ENCODE measurements around the gene GLIPR2. TPM values are rescaled to one million over a fixed set of nuclear protein-coding genes. Genes with fewer than 3 reads are reported as not detected.
"Not testable (repeated sequence)": the region's sequence is repeated elsewhere in the genome, so short reads cannot be mapped to it uniquely, and the experiment has no call there.

The GLIPR2 gene, protein sequence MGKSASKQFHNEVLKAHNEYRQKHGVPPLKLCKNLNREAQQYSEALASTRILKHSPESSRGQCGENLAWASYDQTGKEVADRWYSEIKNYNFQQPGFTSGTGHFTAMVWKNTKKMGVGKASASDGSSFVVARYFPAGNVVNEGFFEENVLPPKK
- total RNA-seq, result 57.9 and 108 TPM in 2 replicates

DNA sequence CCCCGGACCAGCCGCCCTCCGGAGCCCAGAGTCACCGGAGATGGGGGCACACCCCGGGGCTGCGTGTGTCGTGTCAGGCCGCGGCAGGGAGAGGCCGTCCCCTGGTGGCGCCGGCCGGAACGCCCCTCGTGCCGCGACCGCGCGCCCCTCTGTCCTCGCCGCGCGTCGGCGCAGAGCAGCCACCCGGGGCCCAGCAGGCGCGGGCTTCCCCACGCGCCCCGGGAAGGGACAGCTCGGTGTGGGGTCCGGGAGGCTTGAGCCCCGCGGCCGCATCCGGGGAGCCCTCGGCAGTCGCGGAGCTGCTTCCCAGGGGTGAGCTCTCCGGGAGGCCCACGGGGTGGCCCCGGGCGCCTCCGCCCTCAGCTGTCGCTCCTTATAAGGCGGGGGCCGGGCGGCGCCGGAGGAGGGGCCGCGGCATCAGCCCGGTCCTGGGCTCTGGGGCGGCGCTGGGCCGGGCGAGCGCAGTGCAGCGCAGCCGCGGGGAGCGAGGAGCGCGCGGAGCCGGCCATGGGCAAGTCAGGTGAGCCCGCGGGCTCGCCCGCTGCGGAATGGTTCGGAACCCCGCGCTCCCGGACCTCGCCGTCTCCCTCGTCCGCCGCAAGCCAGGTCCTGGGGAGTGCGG lies at the start of gene GLIPR2:
GLIPR2 (plus strand) TSS at position 462 of the 622 bp plus-strand sequence; CDS start at position 508, 46 bp downstream.
- peak in 1 of 2 donors; percentile 78 for DNase-seq (ENCODE audit: low read depth in 2 of 2)

DNA sequence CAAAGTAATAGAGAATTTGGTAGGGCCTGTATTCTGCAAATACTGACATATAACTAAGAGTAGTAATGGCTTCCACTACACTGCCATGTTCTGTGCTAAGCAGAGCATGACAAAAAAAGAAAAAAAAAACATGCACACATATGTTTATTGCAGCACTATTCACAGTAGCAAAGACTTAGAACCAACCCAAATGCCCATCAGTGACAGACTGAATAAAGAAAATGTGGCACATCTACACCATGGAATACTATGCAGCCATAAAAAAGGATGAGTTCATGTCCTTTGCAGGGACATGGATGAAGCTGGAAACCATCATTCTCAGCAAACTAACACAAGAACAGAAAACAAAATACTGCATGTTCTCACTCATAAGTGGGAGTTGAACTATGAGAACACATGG lies 49.5 kb upstream of the GLIPR2 start:
- DNase-seq (ENCODE audit: low read depth in 2 of 2), result not testable (repeated sequence)

DNA sequence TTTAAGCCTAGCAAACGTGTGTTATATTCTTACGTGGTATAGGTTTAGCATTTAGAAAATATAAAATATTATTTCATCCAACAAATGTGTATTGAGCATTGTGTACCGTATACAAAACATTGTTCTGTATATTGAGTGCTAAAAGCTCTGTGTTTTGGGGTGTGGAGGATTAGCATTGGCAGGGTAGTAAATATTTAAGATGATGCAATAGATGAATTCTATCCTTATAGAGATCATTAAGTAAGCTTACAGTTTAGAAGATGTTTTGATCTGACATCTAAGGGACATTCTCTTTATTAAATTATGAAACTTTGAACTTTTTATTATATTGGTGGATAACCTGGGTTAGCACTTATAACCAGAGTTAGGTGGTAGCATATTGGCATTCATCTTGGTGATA lies 48.5 kb upstream of the GLIPR2 start:
- no peak for DNase-seq (ENCODE audit: low read depth in 2 of 2)

DNA sequence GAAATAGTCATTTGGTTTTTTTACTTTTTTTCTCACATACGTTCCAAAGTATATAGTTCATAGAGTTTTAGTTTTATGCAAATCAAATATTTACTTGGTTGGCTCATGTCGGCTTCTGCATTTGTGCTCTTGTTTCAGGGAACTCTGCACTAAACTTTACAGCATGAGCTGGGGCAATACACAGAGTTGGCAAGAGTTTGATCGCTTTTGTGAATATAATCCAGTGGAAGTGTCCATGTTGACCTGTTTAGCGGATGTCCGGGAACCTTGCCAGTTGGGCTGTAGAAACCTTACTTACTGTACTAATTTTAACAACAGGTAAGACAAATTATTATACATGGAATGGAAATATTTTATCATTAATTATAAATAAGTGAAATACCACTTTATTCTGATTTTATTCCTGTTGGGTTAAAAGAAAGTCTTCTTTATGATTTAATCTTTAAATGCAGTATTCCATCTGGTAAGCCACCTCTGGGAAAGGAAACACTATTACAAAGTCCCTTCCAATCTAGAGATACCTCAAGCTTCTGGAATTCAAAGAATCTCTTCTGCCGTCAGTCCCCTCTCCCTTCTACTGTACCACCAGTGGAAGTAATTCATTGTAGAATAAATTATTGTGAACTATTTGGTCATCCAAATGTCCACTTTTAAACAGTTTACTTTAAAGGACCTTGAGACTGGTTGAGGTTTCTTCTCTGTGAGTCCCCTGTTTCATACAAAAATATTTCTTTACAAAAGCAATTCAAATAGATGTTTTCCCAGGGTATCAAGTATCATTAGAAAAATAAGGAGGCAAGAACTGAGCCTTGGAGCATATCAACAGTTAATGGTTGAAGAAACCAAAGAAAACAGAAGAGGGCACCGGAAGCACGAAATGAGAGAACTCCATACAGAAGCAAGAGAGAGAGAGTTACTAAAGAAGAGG lies 45.2 kb upstream of the GLIPR2 start:
- DNase-seq (ENCODE audit: low read depth in 2 of 2), result peak; percentile 85 to 87

DNA sequence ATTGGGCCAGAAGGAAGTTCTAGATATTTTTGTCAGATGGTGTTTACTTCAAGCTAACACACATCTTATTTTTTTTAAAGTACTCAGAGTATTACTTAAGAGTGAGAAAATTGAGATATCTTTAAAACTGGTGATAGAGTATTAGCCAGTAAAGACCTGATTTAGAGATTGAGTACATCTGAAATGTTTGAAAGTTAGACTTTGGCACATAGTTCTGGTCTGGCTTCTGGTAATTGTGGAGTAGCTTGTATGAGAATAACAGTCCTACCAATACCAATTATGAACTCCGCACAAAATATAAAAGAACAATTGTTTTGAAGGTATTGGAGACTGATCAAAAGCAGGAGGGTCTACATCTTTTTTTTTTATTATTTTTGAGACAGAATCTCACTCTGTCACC lies 44.5 kb upstream of the GLIPR2 start:
- no peak for DNase-seq (ENCODE audit: low read depth in 2 of 2)

DNA sequence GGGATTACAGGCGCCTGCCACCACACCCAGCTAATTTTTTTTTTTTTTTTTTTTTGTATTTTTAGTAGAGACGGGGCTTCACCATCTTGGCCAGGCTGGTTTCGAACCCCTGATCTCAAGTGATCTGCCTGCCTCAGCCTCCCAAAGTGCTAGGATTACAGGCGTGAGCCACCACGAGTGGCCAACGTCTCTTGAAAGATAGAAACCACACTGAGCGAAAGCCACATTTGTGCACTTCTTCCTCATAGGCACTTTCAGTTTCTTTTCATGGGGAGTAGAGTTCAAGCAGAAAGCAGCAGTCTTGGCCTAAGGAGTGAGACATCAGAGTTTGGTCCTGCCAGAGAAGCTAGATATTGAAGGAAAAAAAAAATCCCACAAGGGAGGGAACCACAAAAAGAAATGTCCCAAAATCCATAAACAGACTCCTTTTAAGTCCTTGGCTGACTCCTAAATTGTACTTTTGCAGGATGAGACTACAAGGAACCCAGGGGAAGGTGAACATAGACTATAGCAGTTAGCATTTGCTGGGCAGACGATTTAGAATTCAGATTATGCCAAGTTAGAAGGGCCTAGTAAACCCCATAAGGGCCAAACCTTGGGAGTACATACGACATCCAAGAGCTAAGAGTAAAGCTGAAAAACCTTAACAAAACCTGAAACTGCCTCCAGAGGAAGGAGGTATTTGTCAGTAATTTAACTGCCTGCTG lies 43.9 kb upstream of the GLIPR2 start:
- no peak for DNase-seq (ENCODE audit: low read depth in 2 of 2)

DNA sequence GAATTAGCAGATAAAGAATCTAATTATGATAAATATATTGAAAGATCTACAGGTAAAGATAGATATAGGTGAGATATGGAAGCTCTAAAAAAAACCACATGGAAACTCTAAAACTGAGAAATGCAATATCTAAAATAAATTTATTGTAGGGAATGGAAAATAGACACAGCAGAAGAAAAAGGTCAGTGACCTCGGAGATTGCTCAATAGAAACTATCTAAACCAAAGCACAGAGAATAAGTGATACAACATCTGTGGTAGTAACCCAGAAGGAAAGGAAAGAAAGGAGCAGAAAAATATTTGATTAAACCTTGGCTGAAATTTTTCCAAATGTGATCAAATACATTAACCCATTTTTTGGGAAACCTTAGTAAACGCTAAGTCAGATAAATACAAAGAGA lies 43.1 kb upstream of the GLIPR2 start:
- no peak for DNase-seq (ENCODE audit: low read depth in 2 of 2)

DNA sequence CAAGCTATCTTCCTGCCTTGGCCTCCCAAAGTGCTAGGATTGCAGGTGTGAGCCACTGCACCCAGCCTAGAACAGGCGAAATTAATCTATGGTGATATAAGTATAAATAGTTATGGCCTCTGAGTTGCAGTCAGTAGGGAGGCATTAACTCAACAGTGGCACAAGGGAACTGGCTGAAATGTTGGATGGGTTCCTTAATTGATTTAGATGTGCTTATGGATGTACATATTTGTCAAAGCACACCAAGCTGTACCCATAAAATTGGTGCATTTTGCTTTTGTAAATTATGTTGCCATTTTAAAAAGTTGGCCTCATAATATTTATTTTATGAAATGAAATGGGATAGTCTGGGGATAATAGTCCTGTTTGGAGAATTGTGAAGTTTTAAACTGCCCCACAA lies 36.8 kb upstream of the GLIPR2 start:
- no peak for DNase-seq (ENCODE audit: low read depth in 2 of 2)

DNA sequence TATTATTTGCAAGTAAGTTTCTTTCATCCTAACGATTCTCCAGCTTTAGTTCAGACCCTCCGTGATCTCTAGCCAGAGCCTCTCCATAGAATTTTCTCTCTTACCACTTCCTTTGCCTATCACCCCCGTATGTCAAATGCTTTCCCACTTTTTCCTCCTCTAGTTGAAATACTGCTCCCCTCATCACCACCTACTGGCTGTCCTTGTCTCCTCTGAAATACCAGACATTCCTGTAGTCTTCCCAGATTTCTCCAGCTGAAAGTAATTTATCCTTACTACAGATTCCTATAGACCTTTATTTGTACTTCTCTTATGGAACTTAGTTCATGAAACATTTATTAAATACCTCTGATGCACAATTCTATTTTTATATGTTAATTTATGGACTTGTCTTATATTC lies 36.0 kb upstream of the GLIPR2 start:
- peak in 1 of 2 donors; percentile 6 for DNase-seq (ENCODE audit: low read depth in 2 of 2)

DNA sequence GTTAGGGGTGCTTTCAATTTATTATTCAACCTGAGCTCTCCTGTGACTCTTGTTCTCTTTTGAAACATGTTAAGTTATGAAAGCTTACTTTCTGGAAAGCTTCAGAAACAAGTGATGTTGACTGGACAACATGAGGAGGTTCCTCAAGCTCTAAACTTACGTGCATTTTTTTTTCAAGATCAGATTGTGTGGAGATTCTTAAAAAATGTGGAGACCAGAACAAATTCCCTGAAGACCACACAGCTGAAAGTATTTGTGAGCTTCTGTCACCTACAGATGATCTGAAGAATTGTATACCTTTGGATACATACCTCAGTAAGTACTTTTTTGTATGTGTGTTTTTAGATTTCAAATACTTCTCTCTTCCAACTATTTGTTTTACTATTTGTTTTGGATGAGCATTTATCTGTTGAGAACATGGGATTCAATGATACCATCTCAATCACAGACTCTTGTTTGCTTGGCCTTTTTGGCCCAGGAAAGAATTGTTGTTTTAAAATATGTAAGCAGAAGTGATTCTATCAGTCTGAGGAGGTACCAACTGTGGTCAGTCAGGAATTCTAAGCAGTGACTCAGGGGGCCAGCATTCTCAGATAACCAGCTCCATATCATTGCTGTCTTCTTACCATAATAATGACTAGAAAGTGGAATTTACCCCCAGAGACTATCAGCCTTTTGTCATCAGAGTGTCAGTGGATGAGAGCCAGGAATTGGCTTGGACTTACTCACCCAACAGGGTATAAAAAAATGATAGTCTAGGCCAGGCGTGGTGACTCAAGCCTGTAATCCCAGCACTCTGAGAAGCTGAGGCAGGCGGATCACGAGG lies 34.4 kb upstream of the GLIPR2 start:
- peak; percentile 72 to 92 for DNase-seq (ENCODE audit: low read depth in 2 of 2)

DNA sequence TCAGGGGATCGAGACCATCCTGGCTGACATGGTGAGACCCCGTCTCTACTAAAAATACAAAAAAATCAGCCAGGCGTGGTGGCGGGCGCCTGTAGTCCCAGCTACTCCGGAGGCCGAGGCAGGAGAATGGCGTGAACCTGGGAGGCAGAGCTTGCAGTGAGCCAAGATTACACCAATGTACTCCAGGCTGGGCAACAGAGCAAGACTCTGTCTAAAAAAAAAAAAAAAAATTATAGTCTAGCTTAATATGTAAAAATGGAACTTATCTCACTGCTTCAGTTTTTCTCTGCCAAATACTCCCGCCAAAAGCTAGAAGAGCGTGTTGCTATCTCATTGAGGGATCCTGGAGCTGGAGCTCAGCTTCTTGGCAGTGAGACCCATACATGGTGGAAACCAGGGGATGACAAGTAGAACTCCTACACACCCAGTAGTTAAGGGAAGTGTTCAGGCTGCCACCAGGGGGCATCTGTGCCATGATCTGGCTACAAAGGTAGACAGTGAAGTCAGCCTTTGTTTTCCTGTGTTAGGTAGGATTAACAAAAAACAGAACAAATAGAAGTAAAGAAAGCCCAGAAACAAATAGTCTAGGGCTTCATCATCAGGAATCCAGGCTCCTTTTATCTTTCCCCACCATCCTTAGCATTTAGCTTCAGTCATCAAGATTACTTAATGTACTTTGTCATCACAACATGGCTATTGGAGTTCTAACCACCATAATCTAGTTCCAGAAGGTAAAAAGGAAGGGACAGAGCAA lies 33.6 kb upstream of the GLIPR2 start:
- peak; percentile 72 to 84 for DNase-seq (ENCODE audit: low read depth in 2 of 2)

DNA sequence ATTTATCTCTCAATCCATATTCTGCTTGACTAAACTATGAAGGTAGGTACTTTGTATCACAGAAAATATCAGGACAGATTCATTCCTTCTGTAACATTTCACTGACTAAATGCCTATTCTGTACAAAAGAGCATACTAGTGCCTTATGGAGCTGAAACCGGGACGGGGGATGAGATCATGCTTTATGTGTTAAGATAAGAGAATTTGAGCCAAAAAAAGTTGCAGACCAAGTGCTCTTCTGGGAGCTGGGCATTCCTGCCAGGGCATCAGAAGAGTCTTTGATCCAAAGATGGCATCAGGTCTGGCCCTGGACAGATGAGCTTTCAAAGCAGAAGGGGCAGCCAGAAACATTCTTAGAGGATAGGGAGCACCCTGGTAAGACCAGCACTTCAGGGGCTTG lies 27.5 kb upstream of the GLIPR2 start:
- no peak for DNase-seq (ENCODE audit: low read depth in 2 of 2)

DNA sequence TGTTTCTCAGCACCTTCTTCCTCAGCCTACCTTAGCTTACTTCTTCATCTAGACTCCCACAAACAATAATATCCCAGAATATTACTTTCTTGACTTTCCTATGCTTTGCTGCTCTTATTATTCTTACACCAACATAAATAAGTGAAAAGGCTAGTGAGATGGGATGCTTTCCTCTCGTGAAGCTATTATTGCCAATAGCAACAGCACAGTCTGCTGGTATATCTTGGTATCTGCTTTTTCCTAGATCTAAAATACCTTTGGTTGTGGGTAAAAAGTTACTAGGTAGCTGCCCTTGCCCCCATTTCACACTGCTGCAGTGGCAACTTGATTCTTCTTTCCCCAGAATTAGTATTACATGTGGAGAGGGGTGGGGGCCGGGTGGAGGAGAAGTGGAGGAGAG lies 26.1 kb upstream of the GLIPR2 start:
- no peak for DNase-seq (ENCODE audit: low read depth in 2 of 2)

DNA sequence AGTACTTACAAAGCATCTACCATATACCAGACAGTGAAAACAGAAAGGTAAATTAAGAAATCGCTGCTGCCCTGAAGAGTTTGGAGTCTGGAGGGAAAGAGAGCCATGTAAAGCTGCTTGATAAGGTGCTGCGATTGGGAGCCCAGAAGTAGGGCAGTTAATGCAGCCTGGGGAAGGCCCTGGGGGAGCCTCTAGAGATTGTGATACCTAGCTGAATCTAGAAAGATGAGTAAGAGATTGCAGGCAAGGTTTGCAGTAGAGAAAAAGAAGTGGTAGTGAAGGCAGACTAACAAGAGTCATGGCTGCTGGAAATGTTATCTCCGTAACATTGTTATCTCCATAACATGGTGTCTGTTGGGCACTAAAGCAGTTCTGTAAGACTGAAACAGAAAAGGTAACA lies 24.0 kb upstream of the GLIPR2 start:
- no peak for DNase-seq (ENCODE audit: low read depth in 2 of 2)

DNA sequence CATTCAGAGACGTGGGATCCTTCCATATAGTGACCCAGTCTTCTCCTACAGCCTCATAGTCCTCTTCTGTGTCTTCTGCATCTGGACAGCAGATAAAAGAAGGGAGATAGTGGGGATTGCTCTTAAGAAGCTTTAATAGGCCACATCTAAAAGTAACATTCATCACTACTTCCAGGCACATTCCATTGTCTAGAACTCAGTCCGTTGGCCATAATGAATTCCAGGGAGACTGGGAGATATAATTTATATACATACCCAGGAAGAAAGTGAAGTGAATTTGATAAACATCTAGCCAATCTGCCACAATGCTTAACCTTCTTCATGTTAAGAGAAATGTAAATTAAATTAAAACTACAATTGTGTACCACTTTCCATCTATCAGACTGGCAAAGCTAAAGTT lies 22.5 kb upstream of the GLIPR2 start:
- no peak for DNase-seq (ENCODE audit: low read depth in 2 of 2)

DNA sequence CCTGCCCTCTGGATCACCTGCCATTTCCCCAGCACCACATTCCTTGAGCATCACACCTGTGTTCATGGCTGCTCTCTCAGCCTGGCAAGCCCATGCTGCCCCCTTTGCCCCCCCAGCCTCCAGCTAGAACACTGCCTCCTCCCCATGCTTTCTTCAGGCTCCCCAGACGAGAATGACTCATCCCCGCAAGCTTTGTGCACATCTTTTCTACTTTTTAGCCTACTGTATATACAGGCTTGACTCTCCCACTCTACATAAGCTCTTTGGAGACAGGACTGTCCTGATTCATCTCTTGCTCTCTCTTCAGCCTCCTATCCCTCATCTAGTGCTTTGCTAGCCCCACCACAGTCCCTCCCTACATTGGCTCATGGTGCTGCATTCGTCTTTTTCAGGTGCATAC lies 19.9 kb upstream of the GLIPR2 start:
- no peak for DNase-seq (ENCODE audit: low read depth in 2 of 2)

DNA sequence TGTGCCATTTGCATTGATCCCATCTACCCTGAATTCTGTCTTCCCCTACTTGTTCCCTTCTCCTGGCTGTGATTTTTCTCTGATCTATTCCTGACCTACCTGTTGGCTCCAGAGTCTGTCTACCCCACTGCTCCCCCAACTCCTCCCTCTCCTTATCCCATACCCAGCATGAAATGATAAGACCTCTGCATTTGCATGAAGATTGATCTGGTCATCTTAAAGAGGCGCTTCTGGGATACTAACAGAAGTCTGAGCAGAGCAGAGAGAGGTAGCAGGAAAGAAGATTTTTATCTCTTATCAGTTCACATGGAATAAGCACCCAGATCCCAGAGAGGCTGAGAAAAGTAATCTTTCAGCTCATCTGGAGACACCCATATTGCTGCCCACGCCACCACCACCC lies 18.3 kb upstream of the GLIPR2 start:
- DNase-seq (ENCODE audit: low read depth in 2 of 2), result no peak

DNA sequence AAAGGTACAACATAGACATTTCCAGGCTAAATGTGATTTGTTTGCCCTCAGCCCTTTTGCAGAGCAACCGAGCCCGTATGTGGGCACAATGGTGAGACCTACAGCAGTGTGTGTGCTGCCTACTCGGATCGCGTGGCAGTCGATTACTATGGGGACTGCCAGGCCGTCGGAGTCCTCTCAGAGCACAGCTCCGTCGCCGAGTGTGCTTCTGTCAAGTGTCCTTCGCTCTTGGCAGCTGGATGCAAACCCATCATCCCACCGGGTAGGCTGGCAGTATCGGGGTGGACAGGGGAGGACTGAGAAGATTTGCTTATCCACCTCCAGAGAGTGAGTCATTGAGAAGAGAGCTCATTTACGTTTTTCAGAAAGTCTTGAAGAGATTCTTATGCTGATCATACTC lies 17.8 kb upstream of the GLIPR2 start:
- DNase-seq (ENCODE audit: low read depth in 2 of 2), result no peak

DNA sequence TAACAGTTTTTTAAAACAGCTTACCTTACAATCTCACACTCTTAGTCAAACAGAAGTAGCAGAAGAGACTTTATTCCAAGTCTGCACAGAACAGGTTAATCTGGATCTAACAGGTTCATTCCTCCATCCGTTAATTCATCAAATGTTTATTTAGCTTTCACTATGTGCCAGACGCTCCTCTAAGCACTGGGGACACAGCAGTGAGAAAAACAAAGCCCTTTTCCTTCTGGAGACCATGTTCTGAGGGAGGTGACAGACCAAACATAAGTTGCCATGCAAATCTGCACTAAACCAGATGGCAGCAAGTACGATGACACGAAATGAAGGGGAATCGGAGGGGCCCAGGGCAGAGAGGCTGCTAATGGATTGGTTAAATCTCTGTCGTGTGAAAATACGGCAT lies 17.1 kb upstream of the GLIPR2 start:
- peak in 1 of 2 donors; percentile 43 for DNase-seq (ENCODE audit: low read depth in 2 of 2)

DNA sequence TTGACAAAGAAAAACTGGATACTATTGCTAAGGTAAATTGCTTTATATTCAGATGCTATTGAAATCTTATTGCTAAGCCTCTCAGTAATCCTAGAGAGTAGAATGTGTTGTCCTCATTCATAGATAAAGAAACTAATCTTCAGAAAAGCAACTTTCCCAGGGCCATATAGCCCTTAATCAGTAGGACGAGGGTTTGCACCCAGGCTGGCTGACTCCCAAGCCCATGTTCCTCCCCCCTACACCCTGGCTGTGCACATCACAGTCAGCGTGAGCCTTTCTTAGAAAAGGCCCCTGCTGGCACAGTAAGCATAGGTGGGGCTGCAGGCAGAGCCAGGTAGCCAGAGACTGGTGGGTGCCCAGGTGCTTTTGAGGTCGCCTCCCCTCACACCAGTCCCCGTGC lies 15.8 kb upstream of the GLIPR2 start:
- no peak for DNase-seq (ENCODE audit: low read depth in 2 of 2)
